LoVo (cell line): ENCODE results near the gene SPATA31A6.
"Not testable (repeated sequence)": the region's sequence is repeated elsewhere in the genome, so short reads cannot be mapped to it uniquely, and the experiment has no call there.

Experiments
- DNase-seq: peaks from one replicate; pipeline ENCODE4 v3.0.0-alpha.2; 2016; ENCODE audit warnings: low spot score

Gene SPATA31A6

GRCh38 chr9:42183359-42183758, at the start of gene SPATA31A6:
Gene SPATA31A6 (plus strand): TSS chr9:42183659. CDS start chr9:42183688, 29 bp downstream.
- not testable (repeated sequence) for DNase-seq

GRCh38 chr9:42160299-42160698, 23.2 kb upstream of the SPATA31A6 start:
- peak; percentile 0 for DNase-seq

- not testable (repeated sequence) for DNase-seq
Measured at GRCh38 chr9:42219861-42220260, 36.4 kb downstream of the SPATA31A6 start.

GRCh38 chr9:42223230-42223629, 39.8 kb downstream of the SPATA31A6 start:
- DNase-seq: not testable (repeated sequence)

GRCh38 chr9:42233031-42233430, 49.6 kb downstream of the SPATA31A6 start:
- DNase-seq: not testable (repeated sequence)

GRCh38 chr9:42234610-42235009, 51.2 kb downstream of the SPATA31A6 start:
- DNase-seq: not testable (repeated sequence)

- DNase-seq: not testable (repeated sequence)
Measured at GRCh38 chr9:42235352-42235991, 52.0 kb downstream of the SPATA31A6 start.

GRCh38 chr9:42236097-42236496, 52.6 kb downstream of the SPATA31A6 start:
- DNase-seq: not testable (repeated sequence)

GRCh38 chr9:42237381-42237780, 53.9 kb downstream of the SPATA31A6 start:
- DNase-seq: not testable (repeated sequence)

GRCh38 chr9:42238862-42239261, 55.4 kb downstream of the SPATA31A6 start:
- not testable (repeated sequence) for DNase-seq
